Activated CD4-positive, alpha-beta T cell treated with anti-CD3 and anti-CD28 coated beads for 36 hours (primary cell): ENCODE measurements around the gene MAPK8IP3. TPM values are rescaled to one million over a fixed set of nuclear protein-coding genes. Genes with fewer than 3 reads are reported as not detected.

Experiments used
- ATAC-seq: fragments of 200-7000 bp; cut with Tn5 transposase; one replicate; pipeline ENCODE4 v1.10.0; 2021; ENCODE audit warnings: mild to moderate bottlenecking, moderate library complexity
- CTCF ChIA-PET: fragments of 350-600 bp; sonication (Branson Sonifier 250); formaldehyde crosslinking; loops from one replicate; lab custom pipeline; 2021; ENCODE audit warnings: antibody characterized with exemption; lab: Charles Lee
- POLR2A ChIA-PET: fragments of 350-600 bp; sonication (Branson Sonifier 250); formaldehyde crosslinking; loops from one replicate; lab custom pipeline; 2021; ENCODE audit warnings: antibody characterized with exemption, inconsistent platforms; lab: Charles Lee
- DNase-seq: peaks from one replicate; pipeline ENCODE4 v3.0.0-alpha.2; 2020
- H3K27ac Mint-ChIP-seq: one replicate; pipeline ENCODE4 v1.8.0; 2021; ENCODE audit warnings: mixed read lengths
- H3K27me3 Mint-ChIP-seq: one replicate; pipeline ENCODE4 v1.8.0; 2021; ENCODE audit warnings: mixed read lengths
- H3K36me3 Mint-ChIP-seq: one replicate; pipeline ENCODE4 v1.8.0; 2021; ENCODE audit warnings: low read depth, mixed read lengths
- H3K4me1 Mint-ChIP-seq: one replicate; pipeline ENCODE4 v1.8.0; 2021; ENCODE audit warnings: mixed read lengths
- H3K4me3 Mint-ChIP-seq: one replicate; pipeline ENCODE4 v1.8.0; 2021; ENCODE audit warnings: mild to moderate bottlenecking, moderate library complexity, mixed read lengths
- H3K9me3 Mint-ChIP-seq: one replicate; pipeline ENCODE4 v1.8.0; 2021; ENCODE audit warnings: low read depth, mixed read lengths
- intact Hi-C, 2 experiments: fragments of 100-400 bp; cut with DNase I in 1 of 2; cut with micrococcal nuclease in 1 of 2; formaldehyde crosslinking; loops; one replicate each; pipeline versions ENCODE4 v1.14.2 to v1.15.1; 2022 to 2024; cut with DNase I, micrococcal nuclease
- total RNA-seq, 2 experiments: library from RNA; stranded (reverse); gene quantifications; one replicate each; pipeline ENCODE4 v1.2.3, GENCODE V29; 2021

MAPK8IP3 gene
- total RNA-seq, 2 experiments from 2014 or later = 56.7 to 57.6 TPM

GRCh38 chr16:1778200-1779179 is 72.5 kb downstream of the MAPK8IP3 start:
- Mint-ChIP-seq H3K27ac (no peak overlapping the region), H3K9me3 (no peaks in the 10 kb centered on the region), H3K27me3 (no peaks in the 10 kb centered on the region), H3K4me3 (no peak overlapping the region), H3K36me3 (peaks cover 8% of the 10 kb centered on the region), H3K4me1 (peaks cover 17% of the 10 kb centered on the region)
- ATAC-seq = no peak
- CTCF ChIA-PET = no interaction called here
- DNase-seq = peak; percentile 6
- intact Hi-C loops = no loop called here
- POLR2A ChIA-PET = no interaction called here

- H3K27me3 Mint-ChIP-seq = no peaks in the 10 kb centered on the region
- H3K4me3 Mint-ChIP-seq = no peak overlapping the region
- H3K27ac Mint-ChIP-seq = peak overlapping the region; percentile 25
- POLR2A ChIA-PET = no interaction called here
- DNase-seq (peak; percentile 3), ATAC-seq (no peak)
- H3K4me1 Mint-ChIP-seq = peaks cover 24% of the 10 kb centered on the region
- intact Hi-C loops = no loop called here
- H3K9me3 Mint-ChIP-seq = no peaks in the 10 kb centered on the region
- CTCF ChIA-PET = no interaction called here
- peaks cover 8% of the 10 kb centered on the region for H3K36me3 Mint-ChIP-seq
Observed at GRCh38 chr16:1779234-1779701, 73.3 kb downstream of the MAPK8IP3 start.

DNA sequence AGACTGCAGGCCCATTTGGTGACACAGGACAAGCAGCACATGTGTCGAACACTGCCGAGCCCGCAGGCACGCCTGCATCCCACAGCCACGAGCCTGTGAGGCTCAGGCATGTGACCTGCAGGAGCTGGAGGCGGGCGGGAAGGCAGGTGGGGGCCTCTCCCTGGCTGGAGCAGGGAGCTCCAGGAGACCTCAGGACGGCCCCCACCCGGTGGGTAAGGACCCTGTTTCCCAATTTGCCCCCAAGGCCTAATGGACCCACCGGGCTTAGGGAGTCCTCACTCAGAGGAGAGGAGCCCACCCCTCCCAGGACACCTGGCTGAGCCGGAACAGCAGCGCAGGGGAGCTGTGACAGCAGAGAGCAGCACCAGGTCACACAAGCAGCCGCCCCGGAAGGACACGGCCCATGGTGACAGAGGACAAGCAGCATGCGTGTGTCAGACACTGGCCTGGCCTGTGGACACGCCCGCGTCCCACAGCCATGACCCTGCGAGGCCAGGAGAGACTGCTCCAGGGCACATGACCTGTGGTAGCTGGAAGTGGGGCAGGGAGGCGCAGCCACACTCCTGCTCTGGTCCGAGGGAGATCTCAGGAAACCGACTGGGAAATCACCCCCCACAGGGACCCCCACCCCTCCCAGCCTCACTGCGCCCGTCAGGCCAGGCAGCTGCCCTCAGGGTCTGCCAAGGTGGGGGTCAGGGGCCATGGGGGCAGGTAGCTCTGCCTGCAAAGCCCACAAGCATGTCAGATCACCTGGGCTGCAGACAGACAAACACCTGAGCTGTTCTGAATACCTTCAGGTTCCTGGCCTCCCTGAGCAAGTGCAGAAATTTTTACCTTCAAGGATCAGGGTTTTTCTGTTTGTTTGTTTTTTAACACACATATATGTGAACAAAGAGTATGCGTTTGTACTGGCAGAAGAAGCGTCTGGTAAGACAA is 74.0 kb downstream of the MAPK8IP3 start:
- Mint-ChIP-seq H3K4me3 (peak overlapping the region; percentile 12), H3K4me1 (peaks cover 22% of the 10 kb centered on the region), H3K9me3 (no peaks in the 10 kb centered on the region), H3K36me3 (peaks cover 8% of the 10 kb centered on the region), H3K27me3 (no peaks in the 10 kb centered on the region), H3K27ac (no peak overlapping the region)
- DNase-seq = peak; percentile 10
- POLR2A ChIA-PET = no interaction called here
- CTCF ChIA-PET = no interaction called here
- intact Hi-C loops = loop anchor here in 1 of 2 experiments (5.0 kb wide), 1 partner anchor 47 kb away; the partner anchor contains the start of genes FAHD1 and HAGH
- no peak for ATAC-seq

DNA sequence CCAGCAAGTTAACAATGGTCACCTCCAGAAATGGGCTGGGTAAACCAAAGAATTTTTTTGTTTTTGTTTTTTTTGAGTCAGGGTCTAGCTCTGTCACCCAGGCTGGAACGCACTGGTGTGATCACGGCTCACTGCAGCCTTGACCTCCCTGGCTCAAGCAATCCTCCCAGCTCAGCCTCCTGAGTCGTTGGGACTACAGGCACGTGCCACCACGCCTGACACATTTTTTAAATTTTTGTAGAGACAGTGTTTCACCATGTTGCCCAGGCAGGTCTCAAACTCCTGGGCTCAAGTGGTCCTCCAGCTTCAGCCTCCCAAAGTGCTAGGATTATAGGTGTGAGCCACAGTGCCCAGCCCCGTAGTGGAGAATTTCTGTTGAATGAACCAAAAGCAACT is 74.7 kb downstream of the MAPK8IP3 start:
- DNase-seq (peak; percentile 3), ATAC-seq (no peak)
- intact Hi-C loops = loop anchor here in 1 of 2 experiments (5.0 kb wide), 1 partner anchor 47 kb away; the partner anchor contains the start of genes FAHD1 and HAGH
- H3K27me3 Mint-ChIP-seq = no peaks in the 10 kb centered on the region
- peaks cover 8% of the 10 kb centered on the region for H3K36me3 Mint-ChIP-seq
- H3K4me3 Mint-ChIP-seq = peak overlapping the region; percentile 94
- no peak overlapping the region for H3K27ac Mint-ChIP-seq
- CTCF ChIA-PET = no interaction called here
- POLR2A ChIA-PET = no interaction called here
- peaks cover 26% of the 10 kb centered on the region for H3K4me1 Mint-ChIP-seq
- H3K9me3 Mint-ChIP-seq = no peaks in the 10 kb centered on the region

DNA sequence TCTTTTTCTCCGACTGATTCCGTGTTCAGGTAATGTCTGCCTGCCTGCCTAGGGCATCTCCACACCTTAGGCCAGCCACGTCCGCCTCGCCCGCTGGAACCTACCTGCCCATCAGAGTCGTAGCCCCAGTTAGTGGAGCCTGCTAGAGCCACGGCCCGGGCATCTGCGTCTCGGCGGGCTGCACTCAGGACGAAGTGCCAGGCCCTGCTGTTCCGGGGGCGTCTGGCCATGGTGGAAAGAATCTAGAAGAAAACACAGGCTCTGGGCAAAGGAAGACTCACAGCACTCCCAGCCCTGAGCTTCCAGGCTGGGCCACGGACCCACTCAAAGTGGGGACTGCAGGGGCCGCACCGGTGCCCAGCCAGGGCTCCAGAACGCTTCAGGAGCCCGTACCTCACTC is 75.3 kb downstream of the MAPK8IP3 start:
- intact Hi-C loops = loop anchor here in 1 of 2 experiments (5.0 kb wide), 1 partner anchor 46 kb away; the partner anchor contains the start of genes FAHD1 and HAGH
- H3K27me3 Mint-ChIP-seq = no peaks in the 10 kb centered on the region
- H3K4me1 Mint-ChIP-seq = peaks cover 26% of the 10 kb centered on the region
- H3K4me3 Mint-ChIP-seq = peak overlapping the region; percentile 94
- ChIA-PET POLR2A (interaction anchor here (0.6 to 2.8 kb wide), 2 partner anchors 9 to 734 kb away, joined by 3 to 39 read pairs; partner anchors contain the start of genes EME2, MRPS34 and NME3), CTCF (interaction anchor here (0.6 kb wide), 2 partner anchors 74 to 150 kb away, joined by 3 to 4 read pairs; no protein-coding TSS in a partner anchor)
- DNase-seq (peak; percentile 5), ATAC-seq (no peak)
- H3K36me3 Mint-ChIP-seq = peaks cover 8% of the 10 kb centered on the region
- peak overlapping the region; percentile 25 for H3K27ac Mint-ChIP-seq
- no peaks in the 10 kb centered on the region for H3K9me3 Mint-ChIP-seq

DNA sequence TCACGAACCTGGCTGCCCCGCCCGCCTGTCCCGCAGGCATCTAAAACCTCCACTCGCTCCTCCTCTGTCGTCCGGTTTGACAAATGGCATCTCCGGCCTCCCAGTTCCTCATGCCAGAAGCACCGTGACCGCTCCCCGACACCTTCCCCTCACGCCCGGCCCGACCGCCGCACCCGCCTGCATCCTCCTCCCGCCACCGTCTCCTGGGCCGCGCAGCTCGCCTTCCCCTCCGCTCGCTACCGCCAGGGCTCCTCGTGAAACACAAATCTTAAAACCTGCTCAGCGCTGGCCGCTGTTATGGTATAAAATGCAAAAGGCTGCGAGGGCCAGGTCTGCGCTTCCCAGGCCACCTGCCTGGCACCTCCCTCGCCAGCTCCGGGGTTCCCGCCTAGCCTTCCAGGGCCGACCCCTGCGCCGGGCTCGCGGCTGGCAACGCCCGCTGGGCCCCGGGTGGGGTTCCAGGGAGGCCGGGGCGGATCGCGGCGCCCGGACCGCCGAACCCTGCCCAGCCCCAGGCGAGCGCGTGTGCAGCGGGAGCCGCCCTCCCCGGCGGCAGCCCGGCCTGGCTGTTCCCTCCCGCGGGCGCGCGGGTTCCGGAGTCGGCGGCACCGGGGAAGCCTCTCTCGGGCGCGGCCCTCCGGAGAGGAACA is 75.9 kb downstream of the MAPK8IP3 start:
- ATAC-seq = peak; percentile 1

GRCh38 chr16:1782408-1783264 is 76.6 kb downstream of the MAPK8IP3 start, which contains the start of the genes NUBP2 and SPSB3:
NUBP2 (plus strand) TSS chr16:1782960; CDS start chr16:1783021, 61 bp downstream.
SPSB3 (minus strand) TSS chr16:1782571; CDS start chr16:1781483, 1,088 bp downstream.
- H3K27me3 Mint-ChIP-seq = no peaks in the 10 kb centered on the region
- POLR2A ChIA-PET = interaction anchor here (0.6 to 2.8 kb wide), 14 partner anchors 8 to 1146 kb away, joined by 3 to 39 read pairs (median 4); partner anchors contain the start of genes EME2, FAHD1, FLYWCH2 and MAPK8IP3
- H3K4me1 Mint-ChIP-seq = peaks cover 26% of the 10 kb centered on the region
- DNase-seq = peak; percentile 99
- intact Hi-C loops = loop anchor here (1.0 to 5.0 kb wide), 19 partner anchors 9 to 754 kb away; partner anchors contain the start of genes HAGH (in 2 of the 2), MRPS34 (in 2 of the 2), ABCA3 (in 1 of the 2) and CRAMP1 (in 1 of the 2)
- peak within 1 kb of the TSS; percentile 94 for H3K4me3 Mint-ChIP-seq
- CTCF ChIA-PET = interaction anchor here (0.6 to 1.6 kb wide), 14 partner anchors 8 to 372 kb away, joined by 3 to 16 read pairs (median 4); partner anchors contain the start of genes EME2, MAPK8IP3, MRPS34 and NME3
- ATAC-seq = peak; percentile 93
- peaks cover 5% of the 10 kb centered on the region for H3K36me3 Mint-ChIP-seq
- no peaks in the 10 kb centered on the region for H3K9me3 Mint-ChIP-seq
- H3K27ac Mint-ChIP-seq = peak within 1 kb of the TSS; percentile 85

More for the DNA sequence above, 75.9 kb downstream of the MAPK8IP3 start:
- intact Hi-C loops = loop anchor here (1.0 to 5.0 kb wide), 19 partner anchors 9 to 755 kb away; partner anchors contain the start of genes HAGH (in 2 of the 2), MRPS34 (in 2 of the 2), ABCA3 (in 1 of the 2) and CRAMP1 (in 1 of the 2)
- peaks cover 5% of the 10 kb centered on the region for H3K36me3 Mint-ChIP-seq
- DNase-seq = peak; percentile 61
- ChIA-PET CTCF (interaction anchor here (0.6 to 1.6 kb wide), 13 partner anchors 8 to 373 kb away, joined by 3 to 16 read pairs (median 5); partner anchors contain the start of genes EME2, MAPK8IP3, MRPS34 and NME3), POLR2A (interaction anchor here (0.6 to 2.8 kb wide), 10 partner anchors 9 to 1101 kb away, joined by 3 to 39 read pairs (median 5); partner anchors contain the start of genes EME2, FAHD1, FLYWCH2 and MAPK8IP3)
- H3K4me1 Mint-ChIP-seq = peaks cover 26% of the 10 kb centered on the region
- no peaks in the 10 kb centered on the region for H3K9me3 Mint-ChIP-seq
- H3K27me3 Mint-ChIP-seq = no peaks in the 10 kb centered on the region
- H3K4me3 Mint-ChIP-seq = peak overlapping the region; percentile 94
- no peak overlapping the region for H3K27ac Mint-ChIP-seq

DNA sequence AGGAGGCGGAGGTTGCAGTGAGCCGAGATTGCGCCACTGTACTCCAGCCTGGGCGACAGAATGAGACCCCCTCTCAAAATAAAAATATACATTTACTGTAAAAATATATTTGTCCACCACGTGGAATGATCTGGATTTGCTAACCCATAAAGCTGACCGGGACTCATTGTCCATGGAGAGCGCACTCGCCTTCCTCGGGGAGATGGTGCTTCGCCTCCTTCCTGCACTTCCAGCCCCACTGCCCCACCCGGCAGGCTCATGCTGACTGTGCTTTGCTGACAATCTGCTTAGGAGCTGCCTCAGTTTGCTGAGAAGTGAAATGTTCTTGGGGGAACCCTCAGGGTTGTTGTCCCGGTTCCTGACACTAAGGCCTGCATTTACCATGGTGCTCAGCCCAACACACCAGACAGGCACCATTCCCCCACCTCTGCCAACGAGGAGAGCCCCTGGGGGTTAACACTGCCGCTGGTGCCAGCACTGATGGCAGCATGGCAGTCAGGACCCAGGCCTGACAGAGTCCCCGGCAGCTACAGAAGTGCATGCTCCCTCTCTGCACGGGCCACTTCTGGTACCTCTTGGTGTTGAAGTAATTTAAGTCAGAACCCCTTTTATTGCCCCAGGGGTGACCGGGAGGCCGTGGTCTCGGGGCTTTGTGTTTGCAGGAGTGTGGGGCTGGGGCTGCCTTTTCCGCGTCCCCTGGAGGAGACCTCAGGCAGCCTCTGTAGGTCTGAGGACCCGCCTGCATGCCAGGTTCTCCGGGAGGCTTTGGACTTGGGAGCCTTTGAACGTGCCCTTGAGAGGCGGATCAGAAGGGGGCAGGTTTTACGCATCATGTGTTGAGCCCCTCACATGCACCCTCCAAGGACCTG is 79.2 kb downstream of the MAPK8IP3 start:
- Mint-ChIP-seq H3K27ac (no peak overlapping the region), H3K4me1 (peaks cover 26% of the 10 kb centered on the region), H3K4me3 (peak overlapping the region; percentile 55), H3K9me3 (no peaks in the 10 kb centered on the region), H3K27me3 (no peaks in the 10 kb centered on the region), H3K36me3 (peaks cover 10% of the 10 kb centered on the region)
- ChIA-PET CTCF (no interaction called here), POLR2A (no interaction called here)
- ATAC-seq = no peak
- no peak for DNase-seq
- intact Hi-C loops = loop anchor here in 1 of 2 experiments (5.0 kb wide), 1 partner anchor 42 kb away; the partner anchor contains the start of genes FAHD1 and HAGH

DNA sequence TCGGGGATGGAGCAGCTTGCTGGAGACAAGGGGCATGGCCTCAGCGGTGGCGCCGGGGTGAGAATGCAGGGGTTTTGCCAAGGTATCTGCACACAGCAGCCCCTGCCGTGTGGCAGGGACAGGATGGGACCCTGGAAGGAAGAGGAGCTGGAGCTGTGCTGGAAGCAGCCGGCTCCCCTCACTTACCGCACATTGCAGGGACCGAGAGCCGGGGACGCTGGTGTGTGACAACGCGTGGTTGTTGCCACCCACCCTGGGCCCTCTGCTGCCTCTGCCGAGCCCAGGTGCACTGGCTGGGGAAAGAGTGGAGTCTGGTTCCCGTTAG is 79.8 kb downstream of the MAPK8IP3 start:
- Mint-ChIP-seq H3K27ac (no peak overlapping the region), H3K9me3 (no peaks in the 10 kb centered on the region), H3K4me1 (peaks cover 25% of the 10 kb centered on the region), H3K36me3 (peaks cover 10% of the 10 kb centered on the region), H3K4me3 (no peak overlapping the region), H3K27me3 (no peaks in the 10 kb centered on the region)
- ChIA-PET POLR2A (no interaction called here), CTCF (no interaction called here)
- no peak for DNase-seq
- no peak for ATAC-seq
- intact Hi-C loops = no loop called here
